ENCODE results near the gene PRKD3. TPM values are rescaled to one million over a fixed set of nuclear protein-coding genes. Genes with fewer than 3 reads are reported as not detected.
"Not testable (repeated sequence)": the region's sequence is repeated elsewhere in the genome, so short reads cannot be mapped to it uniquely, and the experiment has no call there.

Gene PRKD3
- total RNA-seq, 1 donor from 2014 or later: 84.1 TPM

- DNase-seq (ENCODE audit: low read depth, low spot score): no peak
Observed at GRCh38 chr2:37317746-37318145, 6.9 kb downstream of the PRKD3 start.

- no peak for DNase-seq (ENCODE audit: low read depth, low spot score)
Observed at GRCh38 chr2:37316181-37316580, 8.5 kb downstream of the PRKD3 start.

DNA sequence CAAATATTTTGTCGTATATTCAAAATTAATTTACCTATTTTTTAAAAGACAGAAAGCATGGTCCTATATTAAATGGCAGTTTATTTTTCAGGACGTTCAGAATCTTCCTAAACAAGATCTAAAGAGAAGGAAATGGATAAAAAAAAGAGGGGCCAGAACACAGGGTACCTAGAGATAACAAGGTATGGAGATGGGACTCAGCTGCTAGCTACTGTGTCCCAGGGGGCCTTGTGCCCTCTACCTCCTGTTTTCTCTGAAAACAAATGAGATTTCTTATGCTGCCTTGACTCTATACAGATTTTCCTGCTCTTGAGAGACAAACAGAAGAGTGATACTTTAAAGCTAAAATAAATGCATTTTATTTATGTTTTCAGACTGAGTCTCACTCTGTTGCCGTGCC, 9.3 kb downstream of the PRKD3 start:
- DNase-seq (ENCODE audit: low read depth, low spot score): no peak

DNA sequence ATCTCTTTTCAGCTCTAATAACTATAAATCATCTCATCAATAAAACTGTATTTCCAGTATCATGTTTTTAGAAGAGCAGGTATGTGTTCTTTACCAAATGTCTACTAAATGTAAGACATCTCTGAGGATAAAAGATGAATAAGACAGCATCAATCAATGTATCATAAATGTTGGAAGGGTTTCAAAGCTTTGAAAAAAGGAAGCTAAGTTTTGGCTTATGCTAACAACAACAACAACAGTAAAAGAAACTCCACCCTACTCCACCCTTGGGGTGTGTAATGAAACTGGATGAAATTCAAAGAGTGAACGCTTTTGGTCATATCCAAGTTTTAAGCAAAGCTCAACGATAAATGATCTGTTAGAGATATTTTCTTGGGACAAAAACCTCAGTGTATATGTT, 17.1 kb downstream of the PRKD3 start:
- DNase-seq (ENCODE audit: low read depth, low spot score): no peak

GRCh38 chr2:37306024-37306423, 18.6 kb downstream of the PRKD3 start:
- DNase-seq (ENCODE audit: low read depth, low spot score): no peak

DNA sequence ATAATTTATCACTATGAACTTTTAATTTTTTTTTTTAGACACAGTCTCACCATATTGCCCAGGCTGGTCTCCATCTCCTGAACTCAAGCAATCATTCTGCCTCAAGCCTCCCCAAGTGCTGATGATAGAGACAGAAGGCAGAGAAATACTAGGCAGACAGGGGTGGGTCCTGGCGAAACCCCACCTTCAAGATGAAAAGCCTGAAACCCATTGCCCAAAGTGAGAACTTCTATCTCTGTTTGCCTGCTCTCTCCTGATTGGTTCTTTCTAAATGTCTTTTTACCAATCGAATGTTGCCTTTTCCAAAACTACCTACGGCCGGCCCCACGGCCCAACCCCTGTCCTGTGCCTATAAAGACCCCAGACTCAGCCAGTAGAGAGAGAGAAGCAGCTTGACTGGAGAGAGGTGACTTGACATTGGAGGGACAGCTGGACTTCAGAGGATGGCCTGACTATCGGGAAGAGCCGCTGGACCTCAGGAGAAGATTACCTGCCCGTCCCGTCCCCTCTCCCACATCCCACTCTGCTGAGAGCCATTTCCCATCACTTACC, 21.9 kb downstream of the PRKD3 start:
- no peak for DNase-seq (ENCODE audit: low read depth, low spot score)

- DNase-seq (ENCODE audit: low read depth, low spot score): no peak
Observed at GRCh38 chr2:37301408-37301807, 23.2 kb downstream of the PRKD3 start.

DNA sequence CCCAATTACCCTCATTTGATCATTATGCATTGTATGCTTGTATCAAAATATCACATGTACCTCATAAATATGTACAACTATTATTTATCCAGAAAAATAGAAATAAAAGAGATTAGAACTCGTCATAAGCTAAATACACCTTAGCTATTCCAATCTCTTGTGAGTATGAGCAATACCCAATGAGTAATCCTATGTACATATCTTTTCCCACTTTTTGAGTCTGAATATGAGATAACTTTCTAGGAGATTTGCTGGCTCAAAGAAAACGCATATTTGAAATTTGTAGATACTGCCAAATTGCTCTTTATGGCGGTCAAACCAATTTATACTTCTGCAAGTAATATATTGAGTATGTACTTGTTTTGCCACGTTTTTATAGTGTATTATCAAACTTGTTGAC, 24.1 kb downstream of the PRKD3 start:
- DNase-seq (ENCODE audit: low read depth, low spot score): no peak

DNA sequence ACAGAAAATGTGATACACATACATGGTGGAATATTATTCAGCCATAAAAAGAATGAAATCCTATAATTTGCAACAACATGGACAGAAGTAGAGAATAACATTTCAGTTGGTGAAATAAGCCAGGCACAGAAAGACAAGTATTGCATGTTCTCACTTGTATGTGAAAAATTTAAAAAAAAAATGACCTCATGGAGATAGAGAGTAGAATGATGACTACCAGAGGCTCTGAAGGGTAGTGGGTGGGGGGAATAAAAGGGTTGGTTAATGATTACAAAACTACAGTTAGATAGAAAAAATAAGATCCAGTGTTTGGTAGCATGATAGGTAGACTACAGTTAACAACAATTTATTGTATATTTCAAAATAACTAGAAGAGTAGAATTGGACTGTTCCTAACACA, 24.5 kb downstream of the PRKD3 start:
- no peak for DNase-seq (ENCODE audit: low read depth, low spot score)

DNA sequence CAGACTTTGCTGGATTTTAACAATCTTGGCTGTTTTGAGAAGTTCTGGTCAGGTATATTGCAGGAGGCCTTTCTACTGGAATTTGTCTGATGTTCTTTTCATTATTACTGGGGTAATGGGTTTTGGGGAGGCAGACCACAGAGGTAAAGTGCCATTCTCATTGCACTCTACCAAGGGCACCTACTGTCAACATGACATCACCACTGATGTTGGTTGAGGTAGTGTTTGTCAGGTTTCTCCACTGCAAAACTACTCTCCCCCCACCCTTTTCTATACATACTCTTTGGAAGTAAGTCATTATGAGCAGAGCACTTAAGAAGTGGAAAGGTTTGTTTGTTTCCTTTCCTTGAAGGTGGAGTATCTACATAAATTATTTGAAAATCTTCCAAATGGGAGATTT, 27.0 kb downstream of the PRKD3 start:
- no peak for DNase-seq (ENCODE audit: low read depth, low spot score)

DNA sequence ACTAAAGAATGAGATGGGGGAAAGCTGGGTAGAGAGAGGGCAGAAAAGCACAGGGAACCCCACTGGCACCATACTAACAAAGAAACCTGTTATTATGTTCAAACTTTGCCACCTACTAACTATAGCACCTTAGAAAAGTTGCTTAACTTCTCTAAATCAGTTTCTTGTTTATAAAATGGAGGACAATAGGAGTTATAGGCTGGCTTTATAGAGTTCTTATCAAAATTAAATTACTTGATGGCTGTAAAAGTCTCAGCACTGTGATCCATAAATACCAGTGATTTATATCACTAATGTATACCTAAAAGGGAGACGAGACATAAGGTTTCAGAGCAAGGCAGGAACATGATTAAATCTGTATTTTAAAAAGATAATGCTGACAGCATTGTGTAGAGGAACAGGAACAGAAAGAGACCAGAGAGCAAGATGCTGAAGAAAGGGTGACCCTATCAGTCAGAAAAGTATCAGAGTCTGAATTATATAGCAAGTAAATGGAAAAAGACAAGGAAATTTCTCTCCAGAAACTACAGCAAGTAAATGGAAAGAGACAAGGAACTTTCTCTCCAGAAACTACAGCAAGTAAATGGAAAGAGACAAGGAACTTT, 29.1 kb downstream of the PRKD3 start:
- DNase-seq (ENCODE audit: low read depth, low spot score): no peak

GRCh38 chr2:37294858-37295257, 29.8 kb downstream of the PRKD3 start:
- not testable (repeated sequence) for DNase-seq (ENCODE audit: low read depth, low spot score)

GRCh38 chr2:37291680-37292079, 33.0 kb downstream of the PRKD3 start:
- no peak for DNase-seq (ENCODE audit: low read depth, low spot score)

DNA sequence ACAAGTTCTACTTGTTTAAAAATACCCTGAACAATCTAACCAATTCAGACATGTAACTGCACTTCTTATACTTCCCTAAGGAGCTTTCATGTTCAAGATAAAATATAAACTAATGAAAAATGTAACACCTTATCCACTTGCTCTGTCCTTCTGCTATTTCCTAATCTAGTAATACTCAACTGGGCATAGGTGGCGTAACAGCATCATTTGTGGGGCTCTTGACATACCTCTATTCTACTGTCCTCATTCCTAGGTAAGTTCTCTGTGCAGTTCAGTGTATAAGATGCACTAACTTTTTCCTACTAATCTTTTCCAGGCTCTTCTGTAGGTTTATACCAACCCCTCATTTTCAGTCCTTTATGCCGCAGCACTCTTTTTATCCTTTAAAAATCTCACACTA, 36.7 kb downstream of the PRKD3 start:
- no peak for DNase-seq (ENCODE audit: low read depth, low spot score)

GRCh38 chr2:37284381-37284780, 40.3 kb downstream of the PRKD3 start:
- DNase-seq (ENCODE audit: low read depth, low spot score): no peak

GRCh38 chr2:37283207-37283606, 41.4 kb downstream of the PRKD3 start:
- DNase-seq (ENCODE audit: low read depth, low spot score): peak; percentile 50

DNA sequence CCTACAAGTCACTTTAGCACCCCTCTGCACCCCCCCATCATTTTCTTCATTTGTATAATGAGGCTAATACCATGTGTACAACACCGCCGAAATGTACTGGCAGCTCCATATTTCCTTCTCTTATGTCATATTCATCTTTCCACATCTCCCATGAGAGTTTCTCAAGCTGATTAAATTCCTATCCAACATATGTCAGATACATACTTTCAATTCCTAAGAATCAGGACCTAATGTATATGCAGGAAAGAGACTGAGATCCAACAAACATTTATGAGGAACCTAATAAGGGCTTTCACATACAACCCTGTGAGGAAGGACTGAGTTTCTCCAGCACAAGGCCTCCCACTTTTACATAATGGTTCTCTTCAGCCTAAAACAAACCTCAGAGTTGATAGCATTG, 41.9 kb downstream of the PRKD3 start:
- no peak for DNase-seq (ENCODE audit: low read depth, low spot score)

DNA sequence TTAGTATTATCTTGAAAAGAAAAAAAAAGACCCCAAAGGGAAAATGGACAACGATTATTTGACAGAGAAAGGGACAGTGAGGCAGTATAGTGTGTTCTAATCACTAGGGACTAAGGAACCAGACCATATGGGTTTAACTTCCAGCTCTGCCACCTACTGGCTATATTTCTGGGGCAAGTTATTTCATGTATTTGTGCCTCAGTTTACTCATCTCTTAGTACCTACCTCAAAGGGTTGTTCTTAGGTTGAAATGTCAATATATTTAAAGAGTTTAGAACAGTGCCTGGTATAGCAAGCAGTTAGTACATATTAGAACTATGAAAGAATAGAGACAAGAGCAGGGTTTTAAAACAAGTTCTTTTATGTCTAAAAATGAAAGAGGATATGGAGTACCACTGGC, 42.7 kb downstream of the PRKD3 start:
- no peak for DNase-seq (ENCODE audit: low read depth, low spot score)

DNA sequence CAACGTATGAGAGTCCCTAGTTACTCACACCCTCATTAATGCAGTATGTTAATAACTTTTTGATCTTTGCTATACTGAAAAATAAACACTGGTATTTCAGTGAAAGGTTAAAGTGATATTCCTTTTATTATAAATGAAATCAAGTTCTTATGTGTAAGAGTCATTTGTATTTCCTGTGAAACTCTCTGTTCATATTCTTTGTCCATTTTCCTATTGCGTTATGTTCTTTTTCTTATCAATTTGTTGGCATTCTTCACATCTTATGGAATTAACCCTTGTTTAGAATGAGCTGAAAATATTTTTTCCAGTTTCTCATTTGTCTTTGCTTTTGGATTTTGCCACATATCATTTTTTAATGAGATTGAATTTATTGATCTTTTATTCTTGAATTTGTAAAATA, 48.3 kb downstream of the PRKD3 start:
- DNase-seq (ENCODE audit: low read depth, low spot score): no peak

Other genes starting within 250 kb of the PRKD3 start
- gene HEATR5B, start 240.5 kb downstream of the PRKD3 start, total RNA-seq: 27.1 and 32.5 TPM in 2 replicates
- gene GPATCH11, start 240.3 kb downstream of the PRKD3 start, total RNA-seq: 7.3 and 9.8 TPM in 2 replicates
- 29.4 and 36.9 TPM in 2 replicates for gene EIF2AK2, start 167.9 kb downstream of the PRKD3 start, total RNA-seq
- not detected in 2 replicates for gene SULT6B1, start 136.2 kb downstream of the PRKD3 start, total RNA-seq
- gene CEBPZOS, start 128.3 kb downstream of the PRKD3 start, total RNA-seq: 11.1 and 12.5 TPM in 2 replicates
- 49.6 and 69.3 TPM in 2 replicates for gene CEBPZ, start 93.2 kb downstream of the PRKD3 start, total RNA-seq
- 14.4 and 16.5 TPM in 2 replicates for gene NDUFAF7, start 93.2 kb downstream of the PRKD3 start, total RNA-seq
- 18.9 and 35.5 TPM in 2 replicates for gene QPCT, start 19.8 kb upstream of the PRKD3 start, total RNA-seq